Testis (tissue), 2 donors: Measurements from ENCODE around the gene NES.

Experiments
- CTCF ChIP-seq, 3 experiments: fragments of 450-650 bp in 2 of 3; fragments of 200-600 bp in 1 of 3; sonication (generic) in 1 of 3; IDR thresholded peaks; one replicate each; pipeline ENCODE4 v1.5.1; 2016 to 2019; ENCODE audit warnings: antibody characterized with exemption in 3 of 3, mild to moderate bottlenecking in 2 of 3, moderate library complexity in 1 of 3
- POLR2A ChIP-seq: fragments of 450-650 bp; IDR thresholded peaks from one replicate; pipeline ENCODE4 v1.6.1; 2017; ENCODE audit warnings: antibody characterized with exemption, mild to moderate bottlenecking, moderate library complexity

GRCh38 chr1:156640842-156641706 is 36.1 kb downstream of the NES start:
- TF ChIP-seq CTCF (IDR thresholded peaks at IDR 0.05) (no peak), POLR2A (no peak)
